H1 (cell line): ENCODE data around the gene LSM10. TPM values are rescaled to one million over a fixed set of nuclear protein-coding genes. Genes with fewer than 3 reads are reported as not detected.

Experiments used
- CTCF ChIA-PET: fragments of 300-600 bp; sonication (Branson Sonifier 250); formaldehyde crosslinking; loops from one replicate; lab custom pipeline; 2021; ENCODE audit not compliant: partially characterized antibody; lab: Charles Lee
- POLR2A ChIA-PET: fragments of 300-600 bp; sonication (Branson Sonifier 250); formaldehyde crosslinking; loops from one replicate; lab custom pipeline; 2021; ENCODE audit warnings: inconsistent platforms; ENCODE audit not compliant: partially characterized antibody; lab: Charles Lee
- DNase-seq, 2 experiments: peaks; one replicate each; pipeline versions ENCODE4 v3.0.0 to v3.0.0-alpha.2; 2010 to 2022; ENCODE audit warnings: low spot score in 2 of 2, low read depth in 1 of 2, mixed read lengths in 1 of 2
- FAIRE-seq: peaks from 2 replicates; lab custom pipeline; 2011; peaks lifted over from hg19 to GRCh38; lab: Jason Lieb, UNC
- H2AFZ ChIP-seq: 2 replicates; pipeline ENCODE4 v1.8.1; 2012; ENCODE audit warnings: low read length, inconsistent platforms
- H2AK5ac ChIP-seq: 2 replicates; pipeline ENCODE4 v1.6.1; 2013; ENCODE audit warnings: low read depth, low read length
- H2BK120ac ChIP-seq: replicated peaks from 2 replicates; pipeline ENCODE3; 2013; ENCODE audit warnings: low read depth, low read length, inconsistent platforms
- H2BK12ac ChIP-seq: 2 replicates; pipeline ENCODE4 v1.6.1; 2013; ENCODE audit warnings: low read depth, low read length
- H2BK15ac ChIP-seq: 2 replicates; pipeline ENCODE4 v1.6.1; 2013; ENCODE audit warnings: low read length
- H2BK20ac ChIP-seq: 2 replicates; pipeline ENCODE4 v1.6.1; 2013; ENCODE audit warnings: low read length
- H2BK5ac ChIP-seq: 2 replicates; pipeline ENCODE4 v1.6.1; 2013; ENCODE audit warnings: low read depth, low read length
- H3K14ac ChIP-seq: 2 replicates; pipeline ENCODE4 v1.6.1; 2013; ENCODE audit warnings: inconsistent platforms; ENCODE audit not compliant: insufficient read length
- H3K18ac ChIP-seq: 2 replicates; pipeline ENCODE4 v1.6.1; 2013; ENCODE audit warnings: low read length; ENCODE audit errors: extremely low read depth
- H3K23ac ChIP-seq: 2 replicates; pipeline ENCODE4 v1.6.1; 2013; ENCODE audit warnings: inconsistent platforms; ENCODE audit not compliant: insufficient read length
- H3K23me2 ChIP-seq: 2 replicates; pipeline ENCODE4 v1.6.1; 2013; ENCODE audit warnings: low read depth, low read length
- H3K27ac ChIP-seq: 2 replicates; pipeline ENCODE4 v1.6.1; 2011; ENCODE audit warnings: low read depth, low read length, inconsistent platforms
- H3K27me3 ChIP-seq, 4 experiments: replicated peaks in 1 of 4; 1 replicate in 1 of 4; 2 replicates in 3 of 4; pipeline versions ENCODE4 v1.6.1 to v1.8.1; 2011 to 2013; ENCODE audit warnings: low read length in 3 of 4, mild to moderate bottlenecking in 3 of 4, inconsistent platforms in 2 of 4, mixed read lengths in 2 of 4, moderate library complexity in 1 of 4; ENCODE audit not compliant: control insufficient read depth in 3 of 4, insufficient read depth in 3 of 4; ENCODE audit errors: extremely low read depth in 1 of 4
- H3K36me3 ChIP-seq, 4 experiments: 2 replicates each; pipeline versions ENCODE4 v1.6.1 to v1.8.1; 2011 to 2013; ENCODE audit warnings: mild to moderate bottlenecking in 4 of 4, low read length in 3 of 4, moderate library complexity in 2 of 4, control low read depth in 1 of 4, inconsistent platforms in 1 of 4; ENCODE audit not compliant: insufficient read depth in 4 of 4, control insufficient read depth in 2 of 4
- H3K4ac ChIP-seq: replicated peaks from 2 replicates; pipeline ENCODE3; 2013; ENCODE audit warnings: low read length, low read depth, mixed read lengths, inconsistent platforms; ENCODE audit not compliant: insufficient read length
- H3K4me1 ChIP-seq, 4 experiments: replicated peaks in 1 of 4; 1 replicate in 1 of 4; 2 replicates in 3 of 4; pipeline versions ENCODE4 v1.6.1 to v1.8.1; 2011 to 2013; ENCODE audit warnings: low read length in 3 of 4, inconsistent platforms in 2 of 4, mixed read lengths in 1 of 4; ENCODE audit not compliant: insufficient read depth in 4 of 4, control insufficient read depth in 3 of 4
- H3K4me2 ChIP-seq, 2 experiments: 2 replicates each; pipeline versions ENCODE4 v1.6.1 to v1.8.1; 2011 to 2013; ENCODE audit warnings: low read depth in 2 of 2, low read length in 2 of 2, control low read depth in 1 of 2, inconsistent platforms in 1 of 2, mild to moderate bottlenecking in 1 of 2; ENCODE audit not compliant: insufficient read depth in 1 of 2
- H3K4me3 ChIP-seq, 4 experiments: fragments of 200-600, 300-600 bp in 1 of 4; sonication (generic), shearing (Covaris generic), sonication (Bioruptor Twin) in 1 of 4; 2 replicates each; pipeline versions ENCODE4 v1.5.1 to v1.8.1; 2011 to 2016; ENCODE audit warnings: low read length in 4 of 4, low read depth in 3 of 4, control low read depth in 2 of 4, inconsistent platforms in 2 of 4, mild to moderate bottlenecking in 2 of 4, mixed read lengths in 1 of 4, moderate library complexity in 1 of 4; ENCODE audit not compliant: insufficient read depth in 2 of 4; ENCODE audit errors: extremely low read depth in 1 of 4
- H3K56ac ChIP-seq: replicated peaks from 2 replicates; pipeline ENCODE3; 2013; ENCODE audit warnings: low read depth, mild to moderate bottlenecking, mixed read lengths, low read length, inconsistent platforms; ENCODE audit not compliant: insufficient read length
- H3K79me1 ChIP-seq: 2 replicates; pipeline ENCODE4 v1.6.1; 2013; ENCODE audit warnings: low read depth, low read length, control low read depth
- H3K79me2 ChIP-seq, 2 experiments: 2 replicates each; pipeline versions ENCODE4 v1.6.1 to v1.8.1; 2012 to 2013; ENCODE audit warnings: low read length in 2 of 2, mild to moderate bottlenecking in 2 of 2, inconsistent platforms in 1 of 2; ENCODE audit not compliant: insufficient read depth in 2 of 2, control insufficient read depth in 1 of 2
- H3K9ac ChIP-seq, 4 experiments: replicated peaks in 1 of 4; 1 replicate in 1 of 4; 2 replicates in 3 of 4; pipeline versions ENCODE4 v1.6.1 to v1.8.1; 2011 to 2013; ENCODE audit warnings: low read depth in 3 of 4, low read length in 3 of 4, control low read depth in 2 of 4, mild to moderate bottlenecking in 2 of 4, moderate library complexity in 2 of 4, inconsistent platforms in 1 of 4; ENCODE audit errors: extremely low read depth in 1 of 4
- H3K9me3 ChIP-seq, 2 experiments: 2 replicates each; pipeline versions ENCODE4 v1.6.1 to v1.8.1; 2012 to 2013; ENCODE audit warnings: mild to moderate bottlenecking in 2 of 2, moderate library complexity in 2 of 2, control low read depth in 1 of 2, inconsistent platforms in 1 of 2, low read depth in 1 of 2, low read length in 1 of 2, mixed read lengths in 1 of 2; ENCODE audit not compliant: insufficient read depth in 2 of 2
- H4K20me1 ChIP-seq, 2 experiments: replicated peaks in 1 of 2; 2 replicates each; pipeline versions ENCODE3 to v1.8.1; 2011 to 2013; ENCODE audit warnings: inconsistent platforms in 2 of 2, low read length in 2 of 2, mild to moderate bottlenecking in 1 of 2; ENCODE audit not compliant: insufficient read depth in 2 of 2, control insufficient read depth in 1 of 2
- H4K5ac ChIP-seq: 2 replicates; pipeline ENCODE4 v1.6.1; 2013; ENCODE audit warnings: low read length, low read depth, mixed read lengths, inconsistent platforms; ENCODE audit not compliant: insufficient read length
- H4K8ac ChIP-seq: 2 replicates; pipeline ENCODE4 v1.8.0; 2013; ENCODE audit warnings: mild to moderate bottlenecking, moderate library complexity, low read length, inconsistent platforms; ENCODE audit not compliant: insufficient read depth; ENCODE audit errors: extremely low read depth
- H4K91ac ChIP-seq: replicated peaks from 2 replicates; pipeline ENCODE3; 2013; ENCODE audit warnings: low read length, mixed read lengths, inconsistent platforms; ENCODE audit not compliant: insufficient read length
- BCL11A ChIP-seq, 2 experiments: IDR thresholded peaks; one replicate each; pipeline ENCODE4 v1.6.1; 2011; ENCODE audit warnings: low read depth in 2 of 2, low read length in 2 of 2, mild to moderate bottlenecking in 2 of 2
- TAF7 ChIP-seq: optimal IDR thresholded peaks from 2 replicates; pipeline ENCODE3; 2011; ENCODE audit warnings: low read depth, mild to moderate bottlenecking, inconsistent platforms, low read length, moderate library complexity, borderline replicate concordance
- WGBS, 2 experiments: shearing (Covaris generic) in 1 of 2; methylation state at CpG; one replicate each; pipeline versions ENCODE4 v1.1.6 to v1.1.7; 2013 to 2015; ENCODE audit warnings: low lambda C conversion rate in 2 of 2, mixed read lengths in 2 of 2, inconsistent platforms in 1 of 2, low coverage in 1 of 2, missing lambda C conversion rate in 1 of 2; ENCODE audit not compliant: insufficient replicate concordance in 2 of 2, insufficient coverage in 1 of 2, insufficient read length in 1 of 2; ENCODE audit errors: extremely low coverage in 1 of 2, missing lambda C conversion rate in 1 of 2; 5-methylcytosine and 5-hydroxymethylcytosine counted together
- polyA plus RNA-seq, 7 experiments: library from polyadenylated mRNA; depleted of rRNA in 3 of 7; stranded (reverse) in 5 of 7; unstranded in 2 of 7; fragments of >200 nt in 5 of 7; fragments of 200-250 nt in 2 of 7; gene quantifications; 1 replicate in 5 of 7; 2 replicates in 1 of 7; 4 replicates in 1 of 7; pipeline versions ENCODE4 v1.2.1 to v1.2.3, GENCODE V29; 2011 to 2013; ENCODE audit warnings: missing spikeins in 2 of 7, mixed read lengths in 2 of 7
- total RNA-seq: library from RNA; stranded (reverse); fragmentation: NEBNext Ultra II Directional; extraction: Animal tissue kit (Norgen Biotek cat#: 25700); gene quantifications from 2 replicates; pipeline ENCODE4 v1.2.1, GENCODE V29; 2021

The LSM10 gene
- total and polyA plus RNA-seq, 2 of the 8 experiments (the other 6 are each of a cell fraction or from before 2014, with no cell fraction given), result 59.5 to 140 TPM

DNA sequence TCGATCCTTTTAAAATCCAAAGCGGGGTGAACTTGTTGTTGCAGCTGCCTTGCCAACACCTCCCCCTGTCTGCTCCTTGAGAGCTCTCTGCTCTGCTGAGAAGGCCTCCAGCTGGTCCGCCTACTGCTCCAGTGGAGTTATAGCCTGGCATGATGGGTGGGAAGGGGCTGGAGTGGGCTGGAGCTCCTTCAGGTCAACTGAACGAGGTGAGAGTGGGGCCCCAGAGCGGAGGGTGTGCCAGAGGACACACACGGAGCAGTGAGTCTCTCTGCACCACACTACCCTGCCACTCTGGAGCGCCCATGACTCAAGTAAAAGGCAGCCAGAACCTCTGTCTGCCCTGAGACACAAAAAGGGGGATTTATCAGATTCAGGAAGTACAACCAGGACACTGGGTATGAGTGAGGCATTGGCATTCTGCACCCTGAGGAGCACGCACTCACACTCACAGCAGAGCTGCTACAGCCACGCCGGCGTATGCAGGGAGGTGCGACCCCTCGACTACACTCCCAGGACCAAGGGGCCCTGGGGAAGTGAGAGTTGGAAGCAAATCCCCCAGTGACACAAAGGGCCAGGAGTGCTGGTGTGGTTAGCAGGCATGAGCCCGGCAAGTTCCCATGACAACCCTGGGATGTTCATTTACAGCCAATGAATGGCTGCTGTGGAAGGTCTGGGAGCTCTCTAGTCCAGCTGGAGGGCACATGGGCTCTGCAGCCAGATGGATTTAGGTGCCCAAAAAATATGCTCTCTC is 46.3 kb downstream of the LSM10 start:
- 0 out of 7 replicates have a peak overlapping the region, but pooled peaks of 1 of the 4 experiments have one; percentile 9 for H3K9ac ChIP-seq
- H2BK20ac ChIP-seq, result no peak overlapping the region
- no peaks in the 10 kb centered on the region; the same call in 1 of the 2 replicates for H3K79me1 ChIP-seq
- no peak overlapping the region for H3K18ac ChIP-seq
- H3K4me1 ChIP-seq, result peaks cover 0 to 6% (median 0%) of the 10 kb centered on the region in 4 experiments; a peak in 1 of 7 replicates
- no peak for TF ChIP-seq TAF7
- TF ChIP-seq BCL11A (IDR thresholded peaks at IDR 0.05; ENCODE audit: low read depth in 2 of 2, low read length in 2 of 2), result no peak
- H2AFZ ChIP-seq, result no peak overlapping the region
- H3K23me2 ChIP-seq, result no peaks in the 10 kb centered on the region
- no peak overlapping the region for H3K4ac ChIP-seq
- peak overlapping the region; percentile 46; the same call in 1 of the 2 replicates for H2BK15ac ChIP-seq
- ChIA-PET POLR2A (interaction anchor here (0.8 to 4.4 kb wide), 6 partner anchors 9 to 89 kb away, joined by 3 to 19 read pairs (median 4); no protein-coding TSS in a partner anchor), CTCF (interaction anchor here (0.6 to 13.3 kb wide), 10 partner anchors 9 to 218 kb away, joined by 3 to 150 read pairs (median 3); no protein-coding TSS in a partner anchor)
- H2BK5ac ChIP-seq, result peak overlapping the region; percentile 52; the same call in 1 of the 2 replicates
- H4K20me1 ChIP-seq, result peaks cover 0 to 3% of the 10 kb centered on the region in 2 experiments
- H4K8ac ChIP-seq, result no peak overlapping the region
- no peak overlapping the region for H2AK5ac ChIP-seq
- H3K14ac ChIP-seq, result no peak overlapping the region
- no peak overlapping the region for H3K4me2 ChIP-seq
- WGBS, 2 experiments, result 93% methylated on average over 14 of the region's 14 CpGs; no CpG with 5 or more reads in 1 of the 2 experiments
- H3K36me3 ChIP-seq, result peaks cover 4 to 30% (median 16%) of the 10 kb centered on the region in 4 experiments; a peak in 7 of 8 replicates
- no peaks in the 10 kb centered on the region for H3K9me3 ChIP-seq
- H3K27me3 ChIP-seq, result no peaks in the 10 kb centered on the region
- no peak overlapping the region for H3K4me3 ChIP-seq
- H3K23ac ChIP-seq, result no peak overlapping the region
- no peak overlapping the region for H3K27ac ChIP-seq
- no peak overlapping the region for H2BK120ac ChIP-seq
- FAIRE-seq (no peak), DNase-seq (no peak)
- no peak overlapping the region for H4K91ac ChIP-seq
- no peaks in the 10 kb centered on the region for H3K79me2 ChIP-seq
- no peak overlapping the region for H2BK12ac ChIP-seq
- no peak overlapping the region for H4K5ac ChIP-seq
- H3K56ac ChIP-seq, result no peak overlapping the region
